Cardiac fibroblast (primary cell): ENCODE data around the gene CXCL9.

Experiments
- DNase-seq, 2 donors: peaks; one replicate each; pipeline versions ENCODE4 v3.0.0 to v3.0.0-alpha.2; 2010; ENCODE audit warnings: low read depth in 2 of 2
- H3K4me3 ChIP-seq, 2 donors: replicated peaks in 1 of 2; 1 replicate in 1 of 2; 2 replicates in 1 of 2; pipeline ENCODE4 v1.5.1; 2011; ENCODE audit warnings: low read depth in 2 of 2, low read length in 2 of 2, mild to moderate bottlenecking in 2 of 2, moderate library complexity in 1 of 2
- CTCF ChIP-seq: IDR thresholded peaks from one replicate; pipeline ENCODE4 v1.5.1; 2011; ENCODE audit warnings: low read depth, mild to moderate bottlenecking, low read length, inconsistent platforms

The CXCL9 gene

DNA sequence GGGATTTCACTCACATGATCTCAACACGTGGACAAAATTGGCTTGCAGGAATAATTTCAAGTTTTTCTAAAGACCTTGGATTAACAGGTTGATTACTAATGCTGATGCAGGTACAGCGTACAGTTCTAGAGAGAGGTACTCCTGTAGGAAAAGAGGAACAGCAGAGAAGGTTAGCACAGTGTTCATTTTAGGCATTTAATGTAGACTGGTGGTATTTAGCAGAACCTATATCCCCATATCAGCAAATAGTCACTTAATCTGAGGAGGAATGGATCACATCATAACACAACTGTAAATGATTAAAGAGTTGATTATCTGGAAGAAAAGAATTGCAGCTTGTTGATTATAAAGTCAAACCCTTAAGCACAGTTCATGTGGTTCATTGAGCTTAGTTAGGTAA is 15.4 kb upstream of the CXCL9 start:
- no peak for DNase-seq
- H3K4me3 ChIP-seq = no peak overlapping the region
- no peak for TF ChIP-seq CTCF

GRCh38 chr4:76022031-76022430 is 14.7 kb upstream of the CXCL9 start:
- TF ChIP-seq CTCF = no peak
- DNase-seq = no peak
- H3K4me3 ChIP-seq = no peak overlapping the region

DNA sequence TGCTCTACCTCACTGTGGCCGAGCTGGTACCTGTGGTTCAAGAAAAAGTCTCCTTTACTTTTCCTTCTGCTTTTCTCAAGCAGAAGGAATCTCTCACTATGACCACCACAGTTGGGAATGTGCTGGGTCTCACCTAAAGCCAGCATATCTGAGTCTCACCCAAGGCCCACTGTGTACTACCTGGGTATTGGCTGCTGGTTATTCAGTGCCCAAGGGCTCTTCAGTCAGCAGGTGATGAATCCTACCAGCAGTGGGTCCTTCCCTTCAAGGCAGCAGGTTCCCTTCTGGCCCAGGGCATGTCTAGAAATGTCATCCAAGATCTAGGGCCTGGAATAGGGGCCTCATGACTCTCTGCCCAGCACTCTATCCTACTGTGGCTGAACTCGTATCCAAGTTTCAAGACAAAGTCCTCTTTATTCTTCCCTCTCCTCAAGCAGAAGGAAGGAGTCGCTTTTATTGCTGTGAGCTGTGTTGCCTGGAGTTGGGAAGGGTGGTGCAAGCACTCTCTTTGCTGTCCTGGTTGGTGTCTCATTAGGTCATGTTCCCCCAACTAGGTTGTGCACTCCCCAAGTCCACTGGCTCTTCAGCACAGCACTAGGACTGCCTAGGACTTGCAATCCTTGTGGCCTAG is 9.9 kb upstream of the CXCL9 start:
- H3K4me3 ChIP-seq = no peak overlapping the region
- DNase-seq = no peak
- no peak for TF ChIP-seq CTCF

- no peak for TF ChIP-seq CTCF
- H3K4me3 ChIP-seq = no peak overlapping the region
- no peak for DNase-seq
Observed at GRCh38 chr4:76016393-76016792, 9.1 kb upstream of the CXCL9 start.

DNA sequence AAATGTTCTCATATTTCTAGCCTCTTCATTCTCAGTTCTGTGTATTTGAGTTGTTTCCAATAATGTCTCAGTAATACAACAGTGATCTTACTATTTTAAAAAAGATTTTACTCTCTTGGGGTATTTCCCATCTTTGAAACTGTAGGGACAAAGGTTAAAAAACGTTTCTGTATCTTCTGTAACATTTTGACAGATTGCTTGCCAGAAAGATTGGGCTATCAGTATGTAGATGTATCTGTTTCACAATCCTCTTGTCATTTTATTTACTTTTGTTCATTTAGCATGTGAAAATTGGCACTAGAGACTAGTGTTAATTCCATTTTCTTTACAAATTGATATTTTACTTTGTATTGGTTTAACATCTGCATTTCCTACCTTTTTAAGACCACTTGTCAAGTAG is 6.2 kb upstream of the CXCL9 start:
- TF ChIP-seq CTCF = no peak
- no peak for DNase-seq
- no peak overlapping the region for H3K4me3 ChIP-seq

GRCh38 chr4:76012388-76012801 is 5.1 kb upstream of the CXCL9 start:
- H3K4me3 ChIP-seq = no peak overlapping the region
- no peak for TF ChIP-seq CTCF
- peak in 1 of 2 donors; percentile 70 for DNase-seq
